ENCODE measurements around the gene DDX39B.

DNA sequence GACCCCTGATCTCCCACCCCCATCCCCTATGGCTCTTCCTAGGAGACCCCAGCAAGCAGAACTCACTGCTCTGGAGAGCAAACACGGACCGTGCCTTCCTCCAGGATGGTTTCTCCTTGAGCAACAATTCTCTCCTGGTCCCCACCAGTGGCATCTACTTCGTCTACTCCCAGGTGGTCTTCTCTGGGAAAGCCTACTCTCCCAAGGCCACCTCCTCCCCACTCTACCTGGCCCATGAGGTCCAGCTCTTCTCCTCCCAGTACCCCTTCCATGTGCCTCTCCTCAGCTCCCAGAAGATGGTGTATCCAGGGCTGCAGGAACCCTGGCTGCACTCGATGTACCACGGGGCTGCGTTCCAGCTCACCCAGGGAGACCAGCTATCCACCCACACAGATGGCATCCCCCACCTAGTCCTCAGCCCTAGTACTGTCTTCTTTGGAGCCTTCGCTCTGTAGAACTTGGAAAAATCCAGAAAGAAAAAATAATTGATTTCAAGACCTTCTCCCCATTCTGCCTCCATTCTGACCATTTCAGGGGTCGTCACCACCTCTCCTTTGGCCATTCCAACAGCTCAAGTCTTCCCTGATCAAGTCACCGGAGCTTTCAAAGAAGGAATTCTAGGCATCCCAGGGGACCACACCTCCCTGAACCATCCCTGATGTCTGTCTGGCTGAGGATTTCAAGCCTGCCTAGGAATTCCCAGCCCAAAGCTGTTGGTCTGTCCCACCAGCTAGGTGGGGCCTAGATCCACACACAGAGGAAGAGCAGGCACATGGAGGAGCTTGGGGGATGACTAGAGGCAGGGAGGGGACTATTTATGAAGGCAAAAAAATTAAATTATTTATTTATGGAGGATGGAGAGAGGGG, 31.7 kb upstream of the DDX39B start:
- TF ChIP-seq, protein P1, sequence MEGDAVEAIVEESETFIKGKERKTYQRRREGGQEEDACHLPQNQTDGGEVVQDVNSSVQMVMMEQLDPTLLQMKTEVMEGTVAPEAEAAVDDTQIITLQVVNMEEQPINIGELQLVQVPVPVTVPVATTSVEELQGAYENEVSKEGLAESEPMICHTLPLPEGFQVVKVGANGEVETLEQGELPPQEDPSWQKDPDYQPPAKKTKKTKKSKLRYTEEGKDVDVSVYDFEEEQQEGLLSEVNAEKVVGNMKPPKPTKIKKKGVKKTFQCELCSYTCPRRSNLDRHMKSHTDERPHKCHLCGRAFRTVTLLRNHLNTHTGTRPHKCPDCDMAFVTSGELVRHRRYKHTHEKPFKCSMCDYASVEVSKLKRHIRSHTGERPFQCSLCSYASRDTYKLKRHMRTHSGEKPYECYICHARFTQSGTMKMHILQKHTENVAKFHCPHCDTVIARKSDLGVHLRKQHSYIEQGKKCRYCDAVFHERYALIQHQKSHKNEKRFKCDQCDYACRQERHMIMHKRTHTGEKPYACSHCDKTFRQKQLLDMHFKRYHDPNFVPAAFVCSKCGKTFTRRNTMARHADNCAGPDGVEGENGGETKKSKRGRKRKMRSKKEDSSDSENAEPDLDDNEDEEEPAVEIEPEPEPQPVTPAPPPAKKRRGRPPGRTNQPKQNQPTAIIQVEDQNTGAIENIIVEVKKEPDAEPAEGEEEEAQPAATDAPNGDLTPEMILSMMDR (IDR thresholded peaks at IDR 0.05; ENCODE audit: extremely low read depth in 1 of 2, insufficient read depth in 1 of 2, low read depth in 1 of 2, low read length in 2 of 2), result no peak
- TF ChIP-seq EZH2 (IDR thresholded peaks at IDR 0.05; ENCODE audit: borderline replicate concordance, low read depth, low read length, severe bottlenecking) (no peak), POLR2A (IDR thresholded peaks at IDR 0.05; ENCODE audit: low read depth, low read length) (no peak), POLR2AphosphoS5 (IDR thresholded peaks at IDR 0.05; ENCODE audit: insufficient read depth, low read depth, low read length) (no peak), MYC (IDR thresholded peaks at IDR 0.05; ENCODE audit: low read depth, low read length) (no peak)
- TF ChIP-seq, protein P2, sequence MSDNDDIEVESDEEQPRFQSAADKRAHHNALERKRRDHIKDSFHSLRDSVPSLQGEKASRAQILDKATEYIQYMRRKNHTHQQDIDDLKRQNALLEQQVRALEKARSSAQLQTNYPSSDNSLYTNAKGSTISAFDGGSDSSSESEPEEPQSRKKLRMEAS (IDR thresholded peaks at IDR 0.05; ENCODE audit: insufficient read depth, insufficient read length), result no peak

Data from endothelial cell of umbilical vein (primary cell).